Uterus (tissue), 4 donors: ENCODE data around the gene ALDH6A1. TPM values are rescaled to one million over a fixed set of nuclear protein-coding genes. Genes with fewer than 3 reads are reported as not detected.

Experiments used
- DNase-seq, 2 donors: peaks; one replicate each; pipeline ENCODE4 v3.0.0-alpha.2; 2019 to 2020
- H3K27ac ChIP-seq, 2 donors: fragments of 200-600 bp; sonication (generic); 1 replicate in 1 of 2; 2 replicates in 1 of 2; pipeline ENCODE4 v1.5.1; 2016 to 2018
- H3K27me3 ChIP-seq, 2 donors: fragments of 200-600 bp; sonication (generic); one replicate each; pipeline ENCODE4 v1.5.1; 2018 to 2019; ENCODE audit warnings: control low read depth in 1 of 2
- H3K36me3 ChIP-seq, 2 donors: fragments of 200-600 bp; sonication (generic); one replicate each; pipeline ENCODE4 v1.5.1; 2019; ENCODE audit warnings: control low read depth in 1 of 2
- H3K4me1 ChIP-seq, 2 donors: fragments of 200-600 bp; sonication (generic); one replicate each; pipeline ENCODE4 v1.5.1; 2018 to 2019; ENCODE audit warnings: control low read depth in 1 of 2
- H3K4me3 ChIP-seq, 2 donors: fragments of 200-600 bp; sonication (generic); 1 replicate in 1 of 2; 2 replicates in 1 of 2; pipeline ENCODE4 v1.5.1; 2018 to 2019; ENCODE audit warnings: mild to moderate bottlenecking in 1 of 2
- H3K9me3 ChIP-seq, 2 donors: fragments of 200-600 bp; sonication (generic); one replicate each; pipeline ENCODE4 v1.5.1; 2019; ENCODE audit warnings: control low read depth in 1 of 2
- CTCF ChIP-seq, 4 experiments: fragments of 200-600 bp in 2 of 4; fragments of 450-650 bp in 2 of 4; sonication (generic) in 2 of 4; IDR thresholded peaks; one replicate each; pipeline ENCODE4 v1.5.1; 2016 to 2019; ENCODE audit warnings: antibody characterized with exemption in 4 of 4, mild to moderate bottlenecking in 2 of 4, moderate library complexity in 1 of 4
- POLR2A ChIP-seq, 2 donors: fragments of 450-650 bp; IDR thresholded peaks; one replicate each; pipeline ENCODE4 v1.6.1; 2016; ENCODE audit warnings: antibody characterized with exemption in 2 of 2, mild to moderate bottlenecking in 1 of 2, moderate library complexity in 1 of 2
- intact Hi-C: fragments of 100-400 bp; cut with DNase I; formaldehyde crosslinking; loops from one replicate; pipeline ENCODE4 v1.15.1; 2023; ENCODE audit warnings: low total_unique reads
- total RNA-seq, 4 donors: library from RNA; depleted of rRNA in 3 of 4; stranded (reverse); fragments of >200 nt in 3 of 4; gene quantifications; one replicate each; pipeline versions ENCODE4 v1.1.0 to v1.2.4, GENCODE V29; 2014 to 2023
- donor health status: DM: yes; HTN: yes; CAD: no.

Gene ALDH6A1
- total RNA-seq, 4 donors from 2014 or later: 10.0 to 85.0 (median 49.5) TPM

- Histone ChIP-seq H3K36me3 (no peaks in the 10 kb centered on the region), H3K27me3 (no peaks in the 10 kb centered on the region), H3K27ac (no peak overlapping the region), H3K9me3 (no peaks in the 10 kb centered on the region), H3K4me3 (no peak overlapping the region), H3K4me1 (no peaks in the 10 kb centered on the region)
- no peak for DNase-seq
- intact Hi-C loops: no loop called here
- TF ChIP-seq POLR2A (IDR thresholded peaks at IDR 0.05) (no peak), CTCF (IDR thresholded peaks at IDR 0.05) (no peak)
Observed at GRCh38 chr14:74065746-74066575, 18.3 kb downstream of the ALDH6A1 start.

DNA sequence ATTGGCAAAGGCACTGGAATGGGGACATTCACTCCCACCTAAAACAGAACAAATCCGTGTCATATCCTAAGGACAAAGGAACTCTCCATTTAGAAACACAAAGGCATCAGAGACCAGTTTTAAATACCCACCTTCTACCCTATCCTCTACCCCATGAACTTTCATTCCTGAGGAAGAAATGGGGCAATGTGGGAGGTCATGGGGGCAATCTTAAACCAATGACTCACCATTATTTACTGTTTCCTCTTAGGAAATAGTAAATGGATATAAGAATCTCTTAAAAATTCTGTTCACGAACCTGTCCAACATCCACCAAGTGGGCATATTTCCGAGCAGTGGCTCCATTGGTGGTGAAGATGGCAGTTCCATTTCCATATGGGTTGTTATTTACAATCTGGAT lies 19.4 kb downstream of the ALDH6A1 start:
- Histone ChIP-seq H3K36me3 (no peaks in the 10 kb centered on the region), H3K4me3 (no peak overlapping the region), H3K27me3 (no peaks in the 10 kb centered on the region), H3K4me1 (no peaks in the 10 kb centered on the region), H3K27ac (no peak overlapping the region), H3K9me3 (no peaks in the 10 kb centered on the region)
- TF ChIP-seq POLR2A (IDR thresholded peaks at IDR 0.05) (no peak), CTCF (IDR thresholded peaks at IDR 0.05) (no peak)
- no peak for DNase-seq
- intact Hi-C loops: no loop called here

DNA sequence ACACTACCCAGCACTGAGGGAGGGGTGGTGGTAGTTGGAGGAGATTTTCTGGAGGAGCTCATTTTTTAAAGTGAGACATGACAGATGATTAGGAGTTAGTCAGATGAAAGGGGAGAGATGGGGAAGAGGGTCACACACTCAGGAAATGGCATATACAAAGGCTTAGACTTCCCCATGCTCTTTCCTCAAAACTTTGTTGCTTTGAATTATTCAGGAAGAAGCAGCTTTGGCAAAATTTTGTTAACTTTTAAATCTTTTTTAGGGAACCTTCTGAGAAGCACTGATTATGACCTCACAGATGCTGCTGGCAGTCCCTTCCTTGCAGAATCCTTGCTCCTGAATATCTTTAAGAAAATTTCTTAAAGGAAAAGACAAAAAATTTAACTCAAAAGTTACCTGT lies 19.8 kb downstream of the ALDH6A1 start:
- no peak for DNase-seq
- Histone ChIP-seq H3K4me3 (no peak overlapping the region), H3K36me3 (no peaks in the 10 kb centered on the region), H3K9me3 (no peaks in the 10 kb centered on the region), H3K27ac (no peak overlapping the region), H3K4me1 (no peaks in the 10 kb centered on the region), H3K27me3 (no peaks in the 10 kb centered on the region)
- TF ChIP-seq POLR2A (IDR thresholded peaks at IDR 0.05): no peak
- no peak for TF ChIP-seq CTCF (IDR thresholded peaks at IDR 0.05)
- intact Hi-C loops: no loop called here

DNA sequence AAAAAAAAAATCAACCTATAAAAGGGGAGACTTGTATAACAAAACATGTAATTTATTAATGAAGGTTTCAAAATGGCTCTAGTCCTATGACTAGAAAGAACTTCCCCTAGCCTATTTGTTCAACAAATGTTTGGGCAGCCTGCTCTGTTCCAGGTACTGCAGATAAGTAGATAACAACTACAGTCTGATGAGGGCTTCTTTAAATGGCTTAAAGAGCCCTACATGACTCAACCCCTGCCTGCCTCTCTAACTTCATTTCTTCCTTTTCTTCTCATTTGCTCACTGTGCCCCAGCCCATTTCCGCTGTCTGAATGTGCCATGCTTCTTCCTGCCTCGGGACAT lies 21.5 kb downstream of the ALDH6A1 start:
- no peak for DNase-seq
- intact Hi-C loops: no loop called here
- TF ChIP-seq CTCF (IDR thresholded peaks at IDR 0.05) (no peak), POLR2A (IDR thresholded peaks at IDR 0.05) (no peak)
- no peaks in the 10 kb centered on the region for H3K27me3 ChIP-seq
- no peaks in the 10 kb centered on the region for H3K9me3 ChIP-seq
- no peaks in the 10 kb centered on the region for H3K4me1 ChIP-seq
- no peak overlapping the region for H3K27ac ChIP-seq
- H3K4me3 ChIP-seq: no peak overlapping the region
- H3K36me3 ChIP-seq: no peaks in the 10 kb centered on the region

GRCh38 chr14:74049876-74050495 lies 34.3 kb downstream of the ALDH6A1 start:
- Histone ChIP-seq H3K4me3 (no peak overlapping the region), H3K4me1 (no peaks in the 10 kb centered on the region), H3K36me3 (no peaks in the 10 kb centered on the region), H3K9me3 (no peaks in the 10 kb centered on the region), H3K27ac (no peak overlapping the region), H3K27me3 (no peaks in the 10 kb centered on the region)
- no peak for DNase-seq
- intact Hi-C loops: no loop called here
- TF ChIP-seq POLR2A (IDR thresholded peaks at IDR 0.05) (no peak), CTCF (IDR thresholded peaks at IDR 0.05) (no peak)
